H1 (cell line): Measurements from ENCODE around the gene ADAMTS3. TPM values are rescaled to one million over a fixed set of nuclear protein-coding genes. Genes with fewer than 3 reads are reported as not detected.

Source experiments
- CBX5 ChIP-seq: fragments of 300-800, 300-1000 bp; sonication (generic); IDR thresholded peaks from 2 replicates; pipeline ENCODE4 v1.7.1; 2016; ENCODE audit warnings: antibody characterized with exemption, low read length, low read depth
- EZH2 ChIP-seq: fragments of 200-600 bp; sonication (generic); IDR thresholded peaks from 2 replicates; pipeline ENCODE4 v1.7.1; 2012; ENCODE audit warnings: low read depth, mild to moderate bottlenecking, moderate library complexity, low read length, inconsistent platforms; ENCODE audit not compliant: severe bottlenecking
- MAFK ChIP-seq: IDR thresholded peaks from 2 replicates; pipeline ENCODE4 v1.6.1; 2012; ENCODE audit warnings: low read depth, mild to moderate bottlenecking, improper control_type of control experiment, low read length
- TEAD4 ChIP-seq: IDR thresholded peaks from 2 replicates; pipeline ENCODE4 v1.6.1; 2012; ENCODE audit warnings: low read depth, low read length, inconsistent platforms, mixed read lengths
- polyA plus RNA-seq, 7 experiments: library from polyadenylated mRNA; depleted of rRNA in 3 of 7; stranded (reverse) in 5 of 7; unstranded in 2 of 7; fragments of >200 nt in 5 of 7; fragments of 200-250 nt in 2 of 7; gene quantifications; 1 replicate in 5 of 7; 2 replicates in 1 of 7; 4 replicates in 1 of 7; pipeline versions ENCODE4 v1.2.1 to v1.2.3, GENCODE V29; 2011 to 2013; ENCODE audit warnings: missing spikeins in 2 of 7, mixed read lengths in 2 of 7
- total RNA-seq: library from RNA; stranded (reverse); fragmentation: NEBNext Ultra II Directional; extraction: Animal tissue kit (Norgen Biotek cat#: 25700); gene quantifications from 2 replicates; pipeline ENCODE4 v1.2.1, GENCODE V29; 2021

ADAMTS3 gene
- total and polyA plus RNA-seq, 2 of the 8 experiments (the other 6 are each of a cell fraction or from before 2014, with no cell fraction given): 1.3 to 3.4 TPM

DNA sequence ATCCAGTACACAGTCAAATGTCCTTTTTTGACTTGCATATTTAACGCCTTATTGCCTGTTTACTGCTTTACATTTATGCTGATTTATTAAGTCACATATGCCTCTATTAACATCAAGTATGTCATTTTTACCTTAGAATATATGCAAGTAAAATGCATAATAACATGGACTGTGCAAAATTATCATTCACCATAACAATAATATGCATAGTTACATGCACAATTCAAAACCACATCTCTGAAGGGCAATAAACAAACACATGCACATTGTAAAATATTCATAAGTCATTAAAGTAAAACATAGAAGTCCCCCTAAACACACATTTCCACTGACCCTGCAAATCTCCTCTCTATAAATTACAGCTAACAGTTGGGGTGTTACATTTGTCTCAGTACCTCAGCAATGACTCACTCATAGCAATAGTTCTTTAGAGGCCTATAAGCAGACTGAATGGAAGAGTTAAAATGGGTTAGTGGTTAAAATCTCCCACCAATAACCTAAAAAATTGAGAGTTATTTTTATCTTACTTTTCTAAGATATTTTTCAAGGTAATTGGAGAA is 61.1 kb downstream of the ADAMTS3 start (continued):
- TF ChIP-seq MAFK: no peak
- no peak for TF ChIP-seq CBX5
- TF ChIP-seq EZH2: no peak
- no peak for TF ChIP-seq TEAD4
- TF ChIP-seq, all 59 proteins: peak for 0
